Skin of body (tissue), 2 donors: ENCODE data around the gene SGCA. TPM values are rescaled to one million over a fixed set of nuclear protein-coding genes. Genes with fewer than 3 reads are reported as not detected.

Experiments
- DNase-seq: peaks from one replicate; lab custom pipeline; 2025; lab: John Stamatoyannopoulos, UW
- total RNA-seq: library from RNA; depleted of rRNA; stranded (reverse); fragments of >200 nt; gene quantifications from one replicate; pipeline ENCODE4 v1.2.3, GENCODE V29; 2014

Gene SGCA
- total RNA-seq: 14.6 TPM

- DNase-seq: no peak
Measured at GRCh38 chr17:50165867-50166517, at the start of gene SGCA. Gene SGCA, plus strand, starts transcription at chr17:50166005. Its CDS starts 36 bp downstream, at chr17:50166041.

GRCh38 chr17:50117202-50118051 is 48.4 kb upstream of the SGCA start:
- DNase-seq: peak; percentile 33

DNA sequence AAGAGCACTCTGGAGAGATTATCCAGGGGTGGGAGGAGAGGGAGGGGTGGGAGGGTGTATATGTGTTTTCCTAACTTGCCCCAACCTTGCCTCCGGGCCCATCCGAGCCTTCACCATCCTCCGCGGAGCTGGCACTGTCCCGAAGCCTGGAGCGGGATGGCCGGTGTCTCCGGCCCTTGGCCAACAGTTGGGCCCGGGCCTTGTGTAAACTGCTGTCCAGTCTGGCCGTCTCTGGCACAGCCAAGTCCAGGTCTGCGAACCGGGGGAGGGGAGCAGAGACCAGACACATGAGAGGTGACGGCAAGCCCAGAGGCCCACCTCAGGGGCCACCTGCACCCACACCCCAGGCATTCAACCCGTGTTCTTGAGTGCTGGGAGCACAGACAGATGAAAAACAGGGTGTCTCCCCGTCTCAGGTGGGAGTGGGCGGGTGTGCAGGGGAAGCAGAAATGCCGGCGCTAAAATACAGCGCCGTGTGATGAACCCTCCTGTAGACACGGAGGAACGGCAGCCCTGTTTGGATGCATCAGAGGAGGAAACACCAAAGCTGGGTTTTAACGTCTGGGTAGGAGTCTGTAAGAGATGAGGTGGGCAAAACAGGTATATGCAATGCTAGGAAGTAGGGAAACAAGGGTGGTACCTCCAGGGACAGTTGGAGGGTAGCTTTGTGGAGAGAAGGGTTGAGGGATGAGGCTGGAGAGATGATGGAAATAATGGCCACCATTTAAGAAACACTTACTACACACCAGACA is 47.6 kb upstream of the SGCA start:
- DNase-seq: no peak

- no peak for DNase-seq
Measured at GRCh38 chr17:50118828-50119218, 47.0 kb upstream of the SGCA start.

DNA sequence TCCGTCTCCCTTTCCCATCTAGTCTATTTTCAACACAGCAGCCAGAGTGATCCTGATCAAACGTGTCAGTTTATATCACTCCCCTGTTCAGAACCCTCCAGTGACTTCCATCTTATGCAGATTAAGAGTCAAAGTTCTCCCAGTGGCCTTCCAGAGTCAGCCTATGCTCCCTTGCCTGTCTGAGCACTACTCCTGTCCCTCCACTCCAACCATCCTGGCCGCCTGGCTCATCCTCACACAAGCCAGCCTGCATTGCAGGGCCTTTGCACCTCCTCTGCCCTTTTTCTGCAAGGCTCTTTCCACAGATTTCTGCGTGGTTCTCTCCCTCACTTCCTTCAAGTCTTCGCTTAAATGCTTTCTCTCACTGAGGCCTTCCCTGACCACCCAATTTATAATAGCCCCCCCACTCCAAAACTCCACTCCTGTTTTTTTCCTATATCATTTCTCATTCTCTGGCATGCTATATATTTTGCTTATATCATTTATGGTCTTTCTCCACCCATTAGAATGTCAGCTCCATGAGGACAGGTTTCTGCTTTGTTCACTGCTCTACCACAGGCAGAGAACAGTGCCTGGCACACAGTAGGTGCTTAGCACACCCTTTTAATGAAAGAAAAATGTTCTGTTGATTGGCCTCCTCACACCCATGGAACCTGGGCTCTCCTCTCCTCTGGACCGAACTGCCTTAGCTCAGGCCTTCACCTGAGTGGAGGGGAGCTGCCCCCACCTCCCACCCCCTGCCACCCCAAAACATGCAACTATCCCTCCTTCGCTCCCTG is 45.1 kb upstream of the SGCA start:
- no peak for DNase-seq

GRCh38 chr17:50122945-50123344 is 42.9 kb upstream of the SGCA start:
- no peak for DNase-seq

GRCh38 chr17:50123649-50124349 is 42.0 kb upstream of the SGCA start:
- no peak for DNase-seq

GRCh38 chr17:50125420-50125997 is 40.3 kb upstream of the SGCA start:
- DNase-seq: no peak

DNA sequence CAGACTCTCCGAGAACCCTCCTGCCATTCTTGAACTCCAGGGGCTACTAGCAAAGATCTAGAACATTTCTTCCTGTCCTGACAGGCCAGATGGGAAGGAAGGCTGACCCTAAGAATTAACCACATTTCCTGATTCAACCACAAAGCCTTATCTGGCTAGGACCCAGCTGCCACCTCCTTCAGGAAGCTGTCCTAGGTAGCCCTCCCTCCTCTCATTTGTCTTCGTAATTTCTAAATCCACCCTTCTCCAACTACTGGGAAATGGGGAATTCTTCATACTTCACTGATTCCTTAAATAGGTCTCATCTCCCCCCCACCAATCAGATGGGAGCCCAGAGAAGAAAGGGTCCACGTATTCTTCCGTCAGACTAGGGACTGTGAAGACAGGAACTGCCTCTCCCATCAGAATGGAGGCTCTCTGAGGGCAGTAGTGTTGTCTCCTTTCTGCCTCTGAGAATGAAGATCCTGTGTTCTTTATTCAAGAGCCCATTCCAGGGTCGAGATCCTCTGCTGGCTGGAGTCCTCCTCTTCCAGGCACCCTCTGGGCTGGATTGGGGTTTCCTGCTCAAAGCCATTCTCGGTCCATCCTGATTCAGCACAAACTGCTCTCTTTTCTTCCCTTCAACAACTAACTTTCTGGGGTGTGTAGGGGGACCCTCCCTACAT is 38.0 kb upstream of the SGCA start:
- no peak for DNase-seq

GRCh38 chr17:50128441-50129352 is 37.1 kb upstream of the SGCA start:
- no peak for DNase-seq

DNA sequence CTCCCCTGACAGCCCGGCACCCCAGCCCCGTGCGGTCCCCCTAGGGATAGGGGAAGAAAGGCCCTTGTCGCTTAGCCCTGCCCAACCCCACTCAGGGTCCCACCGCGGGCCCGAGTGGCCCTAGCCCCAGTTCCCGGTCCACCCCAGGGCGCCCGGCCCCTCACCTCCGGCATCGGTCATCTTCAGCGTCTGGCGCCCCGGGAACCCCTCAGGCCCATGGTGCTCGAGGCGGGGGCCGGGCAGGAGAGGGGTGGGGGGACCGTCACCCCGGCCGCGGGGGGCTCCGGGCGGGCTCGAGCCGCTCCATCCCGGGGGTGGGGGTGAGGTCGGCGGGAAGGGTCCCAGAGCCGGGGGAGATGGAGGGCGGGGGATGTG is 36.5 kb upstream of the SGCA start:
- DNase-seq: no peak

GRCh38 chr17:50129728-50130558 is 35.9 kb upstream of the SGCA start, which contains the start of gene SAMD14:
Gene SAMD14, minus strand, starts transcription at chr17:50130160. Its CDS starts 5,201 bp downstream, at chr17:50124959.
- no peak for DNase-seq

- no peak for DNase-seq
Measured at GRCh38 chr17:50130559-50131305, 35.1 kb upstream of the SGCA start.

- no peak for DNase-seq
Measured at GRCh38 chr17:50132104-50132794, 33.6 kb upstream of the SGCA start.

GRCh38 chr17:50133028-50133768 is 32.6 kb upstream of the SGCA start:
- no peak for DNase-seq

GRCh38 chr17:50133769-50134099 is 32.1 kb upstream of the SGCA start:
- no peak for DNase-seq
